ENCODE data around the gene SPAG16. TPM values are rescaled to one million over a fixed set of nuclear protein-coding genes. Genes with fewer than 3 reads are reported as not detected.
A peak's percentile ranks its signal among the peaks of the same experiment; 100 is the strongest.

Gene SPAG16
- total RNA-seq, 1 experiment from 2014 or later = 16.0 TPM

DNA sequence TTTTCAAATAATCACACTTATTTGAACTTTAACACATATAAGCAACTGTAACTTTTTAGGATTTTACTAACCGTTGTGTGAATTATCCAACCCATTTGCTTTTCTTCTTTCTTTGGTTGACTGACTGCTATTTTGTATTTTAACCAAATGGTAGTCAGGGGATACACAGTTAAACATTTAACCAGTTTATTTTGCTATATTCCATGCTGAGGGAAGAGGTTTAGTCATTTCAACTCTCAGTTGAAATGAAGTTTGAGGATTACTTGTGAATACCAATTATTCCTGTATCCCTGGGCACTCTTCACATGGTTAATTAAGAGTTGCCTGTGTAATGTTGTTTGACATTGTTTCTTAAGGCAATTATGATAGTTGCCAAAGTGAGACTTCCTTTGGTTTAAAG lies 1.9 kb downstream of the SPAG16 start (continued):
- TF ChIP-seq, protein P1, sequence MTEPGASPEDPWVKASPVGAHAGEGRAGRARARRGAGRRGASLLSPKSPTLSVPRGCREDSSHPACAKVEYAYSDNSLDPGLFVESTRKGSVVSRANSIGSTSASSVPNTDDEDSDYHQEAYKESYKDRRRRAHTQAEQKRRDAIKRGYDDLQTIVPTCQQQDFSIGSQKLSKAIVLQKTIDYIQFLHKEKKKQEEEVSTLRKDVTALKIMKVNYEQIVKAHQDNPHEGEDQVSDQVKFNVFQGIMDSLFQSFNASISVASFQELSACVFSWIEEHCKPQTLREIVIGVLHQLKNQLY (CRISPR knock-in tag; IDR thresholded peaks at IDR 0.05) = no peak
- TF ChIP-seq ESRRA (CRISPR knock-in tag; IDR thresholded peaks at IDR 0.05; ENCODE audit: borderline replicate concordance) (no peak), SOX15 (CRISPR knock-in tag; IDR thresholded peaks at IDR 0.05) (no peak)

GRCh38 chr2:213288913-213289700 lies 4.8 kb downstream of the SPAG16 start:
- CTCF ChIA-PET = no interaction called here
- H3K36me3 Mint-ChIP-seq = peaks cover 10% of the 10 kb centered on the region
- H3K27ac Mint-ChIP-seq = peak overlapping the region; percentile 4; the same call in 1 of the 2 replicates

More at GRCh38 chr2:213288913-213289700, 4.8 kb downstream of the SPAG16 start:
- H3K27me3 Mint-ChIP-seq (ENCODE audit: low read depth) = no peaks in the 10 kb centered on the region
- H3K4me1 Mint-ChIP-seq = peaks cover 35% of the 10 kb centered on the region
- no peak for ATAC-seq
- POLR2A ChIA-PET = no interaction called here
- H3K9me3 Mint-ChIP-seq = no peaks in the 10 kb centered on the region
- no peak for DNase-seq (ENCODE audit: low spot score)
- no peak for TF ChIP-seq RORB (CRISPR knock-in tag; IDR thresholded peaks at IDR 0.05)
- TF ChIP-seq, protein P2, sequence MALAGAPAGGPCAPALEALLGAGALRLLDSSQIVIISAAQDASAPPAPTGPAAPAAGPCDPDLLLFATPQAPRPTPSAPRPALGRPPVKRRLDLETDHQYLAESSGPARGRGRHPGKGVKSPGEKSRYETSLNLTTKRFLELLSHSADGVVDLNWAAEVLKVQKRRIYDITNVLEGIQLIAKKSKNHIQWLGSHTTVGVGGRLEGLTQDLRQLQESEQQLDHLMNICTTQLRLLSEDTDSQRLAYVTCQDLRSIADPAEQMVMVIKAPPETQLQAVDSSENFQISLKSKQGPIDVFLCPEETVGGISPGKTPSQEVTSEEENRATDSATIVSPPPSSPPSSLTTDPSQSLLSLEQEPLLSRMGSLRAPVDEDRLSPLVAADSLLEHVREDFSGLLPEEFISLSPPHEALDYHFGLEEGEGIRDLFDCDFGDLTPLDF (CRISPR knock-in tag; IDR thresholded peaks at IDR 0.05) = no peak
- no peak for TF ChIP-seq ZBTB21 (CRISPR knock-in tag; IDR thresholded peaks at IDR 0.05; ENCODE audit: borderline replicate concordance)
- TF ChIP-seq ARID4B (CRISPR knock-in tag; IDR thresholded peaks at IDR 0.05; ENCODE audit: borderline replicate concordance) = no peak
- no peak for TF ChIP-seq ZNF138 (CRISPR knock-in tag; conservative IDR thresholded peaks at IDR 0.05)
- no peak for TF ChIP-seq RELA (CRISPR knock-in tag; IDR thresholded peaks at IDR 0.05; ENCODE audit: borderline replicate concordance)
- TF ChIP-seq TP53 (CRISPR knock-in tag; IDR thresholded peaks at IDR 0.05) = no peak
- no peak for TF ChIP-seq ZNF423 (CRISPR knock-in tag; IDR thresholded peaks at IDR 0.05)
- TF ChIP-seq SMAD3 (CRISPR knock-in tag; IDR thresholded peaks at IDR 0.05; ENCODE audit: borderline replicate concordance) = no peak
- no peak for TF ChIP-seq ZNF121 (CRISPR knock-in tag; IDR thresholded peaks at IDR 0.05)
- TF ChIP-seq TCF7 (CRISPR knock-in tag; IDR thresholded peaks at IDR 0.05; ENCODE audit: low read depth) = no peak
- TF ChIP-seq AR (CRISPR knock-in tag; IDR thresholded peaks at IDR 0.05) = no peak
- no peak for TF ChIP-seq SOX15 (CRISPR knock-in tag; IDR thresholded peaks at IDR 0.05)
- TF ChIP-seq, protein P3, sequence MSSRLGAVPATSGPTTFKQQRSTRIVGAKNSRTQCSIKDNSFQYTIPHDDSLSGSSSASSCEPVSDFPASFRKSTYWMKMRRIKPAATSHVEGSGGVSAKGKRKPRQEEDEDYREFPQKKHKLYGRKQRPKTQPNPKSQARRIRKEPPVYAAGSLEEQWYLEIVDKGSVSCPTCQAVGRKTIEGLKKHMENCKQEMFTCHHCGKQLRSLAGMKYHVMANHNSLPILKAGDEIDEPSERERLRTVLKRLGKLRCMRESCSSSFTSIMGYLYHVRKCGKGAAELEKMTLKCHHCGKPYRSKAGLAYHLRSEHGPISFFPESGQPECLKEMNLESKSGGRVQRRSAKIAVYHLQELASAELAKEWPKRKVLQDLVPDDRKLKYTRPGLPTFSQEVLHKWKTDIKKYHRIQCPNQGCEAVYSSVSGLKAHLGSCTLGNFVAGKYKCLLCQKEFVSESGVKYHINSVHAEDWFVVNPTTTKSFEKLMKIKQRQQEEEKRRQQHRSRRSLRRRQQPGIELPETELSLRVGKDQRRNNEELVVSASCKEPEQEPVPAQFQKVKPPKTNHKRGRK (CRISPR knock-in tag; IDR thresholded peaks at IDR 0.05; ENCODE audit: borderline replicate concordance) = no peak
- no peak for TF ChIP-seq NFE2L1 (CRISPR knock-in tag; IDR thresholded peaks at IDR 0.05)
- peak overlapping the region; percentile 4 for H3K4me3 Mint-ChIP-seq
